ENCODE results near the gene SLC9A3. TPM values are rescaled to one million over a fixed set of nuclear protein-coding genes. Genes with fewer than 3 reads are reported as not detected.

SLC9A3 gene
- total RNA-seq, 1 experiment from 2014 or later = 1.5 TPM

GRCh38 chr5:543755-544674, 19.8 kb upstream of the SLC9A3 start:
- ATAC-seq = no peak
- intact Hi-C loops (cut with micrococcal nuclease) = no loop called here
- no peak overlapping the region for H3K4me2 ChIP-seq (ENCODE audit: low read length)
- H3K27me3 ChIP-seq (ENCODE audit: insufficient read depth, low read length) = 0 out of 2 replicates have a peak, but pooled peaks cover 5% of the 10 kb centered on the region
- H3K36me3 ChIP-seq (ENCODE audit: control insufficient read depth in 1 of 2, insufficient read depth in 2 of 2, low read length in 2 of 2) = no peaks in the 10 kb centered on the region
- no peaks in the 10 kb centered on the region for H3K9me3 ChIP-seq (ENCODE audit: control insufficient read depth in 1 of 2, insufficient read depth in 1 of 2, low read depth in 1 of 2, low read length in 2 of 2)
- H3K27ac ChIP-seq (ENCODE audit: low read depth, low read length) = no peak overlapping the region
- H4K20me1 ChIP-seq (ENCODE audit: insufficient read depth) = no peaks in the 10 kb centered on the region
- ChIA-PET POLR2A (no interaction called here), RAD21 (ENCODE audit: low non-redundant PET in 1 of 2, low total read pairs in 2 of 2, uncharacterized antibody in 2 of 2, unreplicated experiment in 2 of 2) (no interaction called here), CTCF (no interaction called here)
- no peaks in the 10 kb centered on the region for H3K79me2 ChIP-seq (ENCODE audit: insufficient read depth, low read length)
- H3K9me2 ChIP-seq (ENCODE audit: insufficient read depth) = no peaks in the 10 kb centered on the region
- BruUV-seq (replicated peaks) = no TSS peak
- no peak overlapping the region for H3K4me3 ChIP-seq (replicated peaks in 1 of 2; ENCODE audit: low read depth in 1 of 2, low read length in 2 of 2)
- no peak overlapping the region for H2AFZ ChIP-seq (ENCODE audit: low read depth, low read length, poor library complexity, severe bottlenecking)
- no peaks in the 10 kb centered on the region for H3K4me1 ChIP-seq (ENCODE audit: control insufficient read depth in 1 of 2, insufficient read depth in 2 of 2, low read length in 2 of 2)
- no peak for DNase-seq (ENCODE audit: low read depth, low spot score)
- TF ChIP-seq SIN3A (IDR thresholded peaks at IDR 0.05; ENCODE audit: low read depth) (no peak), CTCF (IDR thresholded peaks at IDR 0.05 in 2 of 3, conservative IDR thresholded peaks at IDR 0.05 in 1 of 3; ENCODE audit: borderline replicate concordance in 1 of 3, insufficient read depth in 1 of 3, low read depth in 2 of 3, low read length in 2 of 3) (no peak), EZH2phosphoT487 (IDR thresholded peaks at IDR 0.05; ENCODE audit: borderline replicate concordance) (no peak)
- H3K9ac ChIP-seq (ENCODE audit: low read length) = no peak overlapping the region

- H3K27ac ChIP-seq (ENCODE audit: low read depth, low read length) = no peak overlapping the region
- no peaks in the 10 kb centered on the region for H4K20me1 ChIP-seq (ENCODE audit: insufficient read depth)
- H3K9me3 ChIP-seq (ENCODE audit: control insufficient read depth in 1 of 2, insufficient read depth in 1 of 2, low read depth in 1 of 2, low read length in 2 of 2) = no peaks in the 10 kb centered on the region
- no peak overlapping the region for H3K9ac ChIP-seq (ENCODE audit: low read length)
- no peak overlapping the region for H3K4me3 ChIP-seq (replicated peaks in 1 of 2; ENCODE audit: low read depth in 1 of 2, low read length in 2 of 2)
- DNase-seq (ENCODE audit: low read depth, low spot score) = no peak
- POLR2A ChIA-PET = no interaction called here
- no peaks in the 10 kb centered on the region for H3K36me3 ChIP-seq (ENCODE audit: control insufficient read depth in 1 of 2, insufficient read depth in 2 of 2, low read length in 2 of 2)
- H2AFZ ChIP-seq (ENCODE audit: low read depth, low read length, poor library complexity, severe bottlenecking) = no peak overlapping the region
- no peaks in the 10 kb centered on the region for H3K79me2 ChIP-seq (ENCODE audit: insufficient read depth, low read length)
- H3K27me3 ChIP-seq (ENCODE audit: insufficient read depth, low read length) = 0 out of 2 replicates have a peak, but pooled peaks cover 3% of the 10 kb centered on the region
- intact Hi-C loops (cut with micrococcal nuclease) = no loop called here
- no peaks in the 10 kb centered on the region for H3K9me2 ChIP-seq (ENCODE audit: insufficient read depth)
- H3K4me1 ChIP-seq (ENCODE audit: control insufficient read depth in 1 of 2, insufficient read depth in 2 of 2, low read length in 2 of 2) = no peaks in the 10 kb centered on the region
- CTCF ChIA-PET = no interaction called here
- ATAC-seq = no peak
- H3K4me2 ChIP-seq (ENCODE audit: low read length) = no peak overlapping the region
- no TSS peak for BruUV-seq (replicated peaks)
- RAD21 ChIA-PET (ENCODE audit: low non-redundant PET in 1 of 2, low total read pairs in 2 of 2, uncharacterized antibody in 2 of 2, unreplicated experiment in 2 of 2) = no interaction called here
- no peak for TF ChIP-seq EGR1 (IDR thresholded peaks at IDR 0.05; ENCODE audit: low read depth)
- TF ChIP-seq SP1 (IDR thresholded peaks at IDR 0.05; ENCODE audit: low read depth) = no peak
- TF ChIP-seq CTCF (IDR thresholded peaks at IDR 0.05 in 2 of 3, conservative IDR thresholded peaks at IDR 0.05 in 1 of 3; ENCODE audit: borderline replicate concordance in 1 of 3, insufficient read depth in 1 of 3, low read depth in 2 of 3, low read length in 2 of 3) = no peak
- TF ChIP-seq SRF (IDR thresholded peaks at IDR 0.05; ENCODE audit: low read depth) = no peak
- no peak for TF ChIP-seq ZFX (IDR thresholded peaks at IDR 0.05)
- no peak for TF ChIP-seq ZBTB33 (IDR thresholded peaks at IDR 0.05; ENCODE audit: extremely low read depth, insufficient replicate concordance, low read length)
- TF ChIP-seq EZH2phosphoT487 (IDR thresholded peaks at IDR 0.05; ENCODE audit: borderline replicate concordance) = no peak
- TF ChIP-seq EZH2 (IDR thresholded peaks at IDR 0.05) = no peak
- no peak for TF ChIP-seq CBX3 (IDR thresholded peaks at IDR 0.05; ENCODE audit: low read depth)
- no peak for TF ChIP-seq YY1 (IDR thresholded peaks at IDR 0.05; ENCODE audit: extremely low read depth, insufficient replicate concordance, low read depth, low read length)
- no peak for TF ChIP-seq ZNF274 (IDR thresholded peaks at IDR 0.05; ENCODE audit: low read depth, low read length)
These were observed 19.1 kb upstream of the SLC9A3 start for GRCh38 chr5:543351-543750.
